ENCODE measurements around the gene UBE2D4.
"Not testable (repeated sequence)": the region's sequence is repeated elsewhere in the genome, so short reads cannot be mapped to it uniquely, and the experiment has no call there.

The UBE2D4 gene

GRCh38 chr7:43914795-43915194, 11.4 kb upstream of the UBE2D4 start:
- no peak for DNase-seq

- DNase-seq: no peak
Observed at GRCh38 chr7:43915907-43916306, 10.3 kb upstream of the UBE2D4 start.

GRCh38 chr7:43921423-43921822, 4.8 kb upstream of the UBE2D4 start:
- no peak for DNase-seq

GRCh38 chr7:43922726-43923125, 3.5 kb upstream of the UBE2D4 start:
- DNase-seq: no peak

- no peak for DNase-seq
Observed at GRCh38 chr7:43926798-43927123, 525 bp downstream of the UBE2D4 start.

- DNase-seq: no peak
Observed at GRCh38 chr7:43927810-43928209, 1.6 kb downstream of the UBE2D4 start.

- DNase-seq: no peak
Observed at GRCh38 chr7:43929529-43930457, 3.6 kb downstream of the UBE2D4 start.

GRCh38 chr7:43931346-43931745, 5.1 kb downstream of the UBE2D4 start:
- no peak for DNase-seq

- DNase-seq: no peak
Observed at GRCh38 chr7:43933902-43934560, 7.8 kb downstream of the UBE2D4 start.

- no peak for DNase-seq
Observed at GRCh38 chr7:43937444-43937843, 11.2 kb downstream of the UBE2D4 start.

- DNase-seq: no peak
Observed at GRCh38 chr7:43938892-43939482, 12.8 kb downstream of the UBE2D4 start.

- DNase-seq: no peak
Observed at GRCh38 chr7:43942250-43942649, 16.0 kb downstream of the UBE2D4 start.

- no peak for DNase-seq
Observed at GRCh38 chr7:43942997-43943396, 16.8 kb downstream of the UBE2D4 start.

- no peak for DNase-seq
Observed at GRCh38 chr7:43943417-43944187, 17.4 kb downstream of the UBE2D4 start.

GRCh38 chr7:43944286-43944685, 18.1 kb downstream of the UBE2D4 start:
- no peak for DNase-seq

- DNase-seq: no peak
Observed at GRCh38 chr7:43952028-43952427, 25.8 kb downstream of the UBE2D4 start.

- DNase-seq: no peak
Observed at GRCh38 chr7:43953071-43953470, 26.8 kb downstream of the UBE2D4 start.

- DNase-seq: peak in 1 of 5 donors; percentile 20
Observed at GRCh38 chr7:43954524-43955228, 28.4 kb downstream of the UBE2D4 start.

- DNase-seq: no peak
Observed at GRCh38 chr7:43956027-43956426, 29.8 kb downstream of the UBE2D4 start.

- no peak for DNase-seq
Observed at GRCh38 chr7:43960933-43961332, 34.7 kb downstream of the UBE2D4 start.

- not testable (repeated sequence) for DNase-seq
Observed at GRCh38 chr7:43966392-43966791, 40.2 kb downstream of the UBE2D4 start.
